Measurements from ENCODE around the gene MVK. TPM values are rescaled to one million over a fixed set of nuclear protein-coding genes. Genes with fewer than 3 reads are reported as not detected.

MVK gene
- total and polyA plus RNA-seq, 9 donors: 7.4 to 66.4 (median 18.6) TPM

DNA sequence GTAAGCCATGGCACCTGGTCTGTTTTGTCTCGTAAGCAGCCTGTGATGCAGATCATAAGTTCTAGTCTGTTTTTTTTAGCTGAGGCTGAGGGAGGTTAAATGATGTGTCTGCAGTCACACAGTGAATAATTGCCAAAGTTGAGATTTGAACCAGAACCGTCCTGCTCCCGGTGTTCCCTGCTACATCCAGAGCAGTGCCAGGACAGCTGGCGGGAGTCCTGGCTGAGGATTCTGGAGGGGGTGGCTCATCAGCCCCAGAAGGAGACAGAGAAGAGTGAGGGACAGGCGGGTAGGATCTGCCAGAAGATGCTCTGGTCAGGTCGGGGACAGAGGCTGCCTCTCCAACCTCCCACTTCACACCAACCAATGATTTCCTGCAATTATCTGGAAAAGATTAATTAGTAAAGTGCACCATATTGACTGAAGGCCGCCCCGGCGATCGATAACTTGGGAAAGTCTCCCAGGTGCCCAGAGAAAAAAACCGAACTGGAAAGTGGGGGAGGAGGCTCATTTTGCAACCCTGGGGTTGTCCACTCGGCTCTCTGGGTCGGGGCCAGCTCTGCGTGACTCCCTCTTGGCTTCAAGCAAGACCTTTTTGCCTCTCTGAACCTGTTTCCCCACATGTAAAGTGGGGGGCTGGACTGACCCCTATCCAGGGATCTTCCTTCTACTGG, 42.1 kb downstream of the MVK start:
- H3K4me3 ChIP-seq: no peak overlapping the region
- WGBS, 3 donors: 23 to 34% (median 32%) methylated on average over 14 of the region's 14 CpGs
- DNase-seq: no peak
- H3K27me3 ChIP-seq: no peaks in the 10 kb centered on the region
- no peak for TF ChIP-seq POLR2A (IDR thresholded peaks at IDR 0.05)
- TF ChIP-seq EP300 (IDR thresholded peaks at IDR 0.05): no peak
- no peak for TF ChIP-seq CTCF (IDR thresholded peaks at IDR 0.05)
- no peaks in the 10 kb centered on the region for H3K9me3 ChIP-seq
- H3K4me1 ChIP-seq (ENCODE audit: insufficient read depth): no peaks in the 10 kb centered on the region
- H3K27ac ChIP-seq: no peak overlapping the region
- intact Hi-C loops (cut with DNase I): loop anchor here in 1 of 4 donors (5.0 kb wide), 1 partner anchor 72 kb away; no protein-coding TSS in a partner anchor
- no peaks in the 10 kb centered on the region for H3K36me3 ChIP-seq

DNA sequence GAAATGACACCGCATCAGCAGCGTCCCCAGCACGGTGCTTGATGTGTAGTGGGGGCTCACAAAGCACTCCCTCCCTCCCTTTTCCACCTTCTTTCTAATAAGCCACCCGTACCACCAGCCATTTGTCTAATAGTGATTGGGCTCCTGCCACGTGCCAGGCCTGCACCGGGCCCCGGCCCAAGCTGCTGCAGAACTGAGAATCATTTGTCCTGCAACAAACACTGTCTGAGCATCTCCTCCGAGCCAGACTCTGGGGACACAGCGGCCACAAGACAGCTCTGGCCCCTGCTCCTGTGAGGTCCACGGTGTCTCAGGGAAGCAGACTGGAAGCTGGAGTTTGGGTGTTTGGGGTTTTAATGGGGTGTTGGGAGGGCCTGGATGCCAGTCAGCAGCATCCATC, 43.9 kb downstream of the MVK start:
- WGBS, 3 donors: 73 to 84% (median 76%) methylated on average over 10 of the region's 10 CpGs
- H3K4me1 ChIP-seq (ENCODE audit: insufficient read depth): peaks cover 1% of the 10 kb centered on the region
- TF ChIP-seq CTCF (IDR thresholded peaks at IDR 0.05) (no peak), POLR2A (IDR thresholded peaks at IDR 0.05) (no peak), EP300 (IDR thresholded peaks at IDR 0.05) (no peak)
- no peak overlapping the region for H3K27ac ChIP-seq
- H3K4me3 ChIP-seq: no peak overlapping the region
- H3K27me3 ChIP-seq: no peaks in the 10 kb centered on the region
- no peaks in the 10 kb centered on the region for H3K36me3 ChIP-seq
- DNase-seq: no peak
- H3K9me3 ChIP-seq: no peaks in the 10 kb centered on the region
- intact Hi-C loops (cut with DNase I): loop anchor here in 1 of 4 donors (5.0 kb wide), 1 partner anchor 70 kb away; no protein-coding TSS in a partner anchor

DNA sequence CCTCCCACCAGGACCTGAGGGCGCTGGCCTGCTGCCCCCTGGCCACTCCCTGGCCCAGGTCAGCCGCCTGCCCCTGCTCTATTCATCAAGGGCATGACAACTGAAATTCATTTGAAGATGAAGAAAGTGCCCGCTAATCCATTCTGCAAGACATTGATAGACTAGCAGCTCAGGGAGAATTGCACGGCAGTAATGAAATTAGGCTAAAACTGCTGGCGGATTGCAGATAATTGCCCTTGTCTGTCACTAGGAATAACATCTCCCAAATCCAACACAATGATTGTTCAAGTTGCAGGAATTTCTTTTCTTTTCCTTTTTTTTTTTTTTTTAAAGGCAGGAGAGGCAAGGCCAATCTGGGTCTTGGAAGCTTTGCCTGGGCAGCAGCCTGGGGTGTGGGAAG, 44.5 kb downstream of the MVK start:
- TF ChIP-seq EP300 (IDR thresholded peaks at IDR 0.05) (no peak), CTCF (IDR thresholded peaks at IDR 0.05) (no peak), POLR2A (IDR thresholded peaks at IDR 0.05) (no peak)
- intact Hi-C loops (cut with DNase I): loop anchor here in 1 of 4 donors (5.0 kb wide), 1 partner anchor 69 kb away; no protein-coding TSS in a partner anchor
- DNase-seq: no peak
- H3K27me3 ChIP-seq: no peaks in the 10 kb centered on the region
- H3K4me3 ChIP-seq: no peak overlapping the region
- 90 to 95% (median 90%) methylated on average over 5 of the region's 5 CpGs for WGBS, 3 donors
- H3K36me3 ChIP-seq: no peaks in the 10 kb centered on the region
- no peak overlapping the region for H3K27ac ChIP-seq
- H3K9me3 ChIP-seq: no peaks in the 10 kb centered on the region
- peaks cover 1% of the 10 kb centered on the region for H3K4me1 ChIP-seq (ENCODE audit: insufficient read depth)

GRCh38 chr12:109619002-109619604, 45.5 kb downstream of the MVK start:
- intact Hi-C loops (cut with DNase I): loop anchor here in 1 of 4 donors (5.0 kb wide), 1 partner anchor 68 kb away; no protein-coding TSS in a partner anchor
- no peaks in the 10 kb centered on the region for H3K27me3 ChIP-seq

DNA sequence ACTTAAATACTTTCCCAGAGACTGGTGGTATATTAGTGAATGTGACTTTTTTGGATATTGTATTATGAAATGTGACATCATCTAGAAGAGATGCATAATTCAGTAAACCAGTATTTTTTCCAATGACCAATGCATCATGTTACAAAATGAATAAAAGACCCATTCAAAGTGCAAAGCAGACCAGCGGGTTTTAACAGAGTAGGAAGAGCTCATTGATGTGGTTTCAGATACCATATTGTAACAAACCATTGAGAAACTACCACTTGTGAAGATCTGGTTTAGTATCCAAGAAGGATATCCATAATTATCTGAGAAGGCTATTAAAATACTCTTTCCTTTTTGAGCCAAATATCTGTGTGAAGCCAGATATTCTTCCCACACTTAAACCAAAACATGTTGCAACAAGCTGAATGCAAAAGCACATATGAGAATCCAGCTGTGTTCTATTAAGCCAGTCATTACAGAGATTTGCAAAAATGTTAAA, 47.7 kb downstream of the MVK start:
- no peak for DNase-seq
- H3K4me3 ChIP-seq: no peak overlapping the region
- no peaks in the 10 kb centered on the region for H3K36me3 ChIP-seq
- H3K9me3 ChIP-seq: no peaks in the 10 kb centered on the region
- no peaks in the 10 kb centered on the region for H3K27me3 ChIP-seq
- intact Hi-C loops (cut with DNase I): no loop called here
- H3K27ac ChIP-seq: no peak overlapping the region
- peaks cover 1% of the 10 kb centered on the region for H3K4me1 ChIP-seq (ENCODE audit: insufficient read depth)
- 2 to 17% (median 10%) methylated on average over 1 of the region's 1 CpG for WGBS, 3 donors
- TF ChIP-seq POLR2A (IDR thresholded peaks at IDR 0.05): no peak
- no peak for TF ChIP-seq CTCF (IDR thresholded peaks at IDR 0.05)
- TF ChIP-seq EP300 (IDR thresholded peaks at IDR 0.05): no peak

More at GRCh38 chr12:109619002-109619604, 45.5 kb downstream of the MVK start:
- Histone ChIP-seq H3K9me3 (no peaks in the 10 kb centered on the region), H3K36me3 (no peaks in the 10 kb centered on the region), H3K27ac (no peak overlapping the region), H3K4me3 (no peak overlapping the region), H3K4me1 (ENCODE audit: insufficient read depth) (peaks cover 1% of the 10 kb centered on the region)
- 91 to 94% (median 92%) methylated on average over 8 of the region's 8 CpGs for WGBS, 3 donors
- DNase-seq: no peak
- no peak for TF ChIP-seq EP300 (IDR thresholded peaks at IDR 0.05)
